K562 (cell line): ENCODE measurements around the gene TMEM114. TPM values are rescaled to one million over a fixed set of nuclear protein-coding genes. Genes with fewer than 3 reads are reported as not detected.
A peak's percentile ranks its signal among the peaks of the same experiment; 100 is the strongest.

Experiments used
- ASH1L ChIP-seq: fragments of 450-650 bp; IDR thresholded peaks from 2 replicates; pipeline ENCODE4 v1.6.1; 2018; ENCODE audit warnings: borderline replicate concordance, mild to moderate bottlenecking, low read depth; ENCODE audit not compliant: partially characterized antibody
- CHD2 ChIP-seq: IDR thresholded peaks from 2 replicates; pipeline ENCODE4 v1.6.1; 2011; ENCODE audit warnings: low read depth, low read length
- CXXC5 ChIP-seq: fragments of 250-450 bp; sonication (Bioruptor Pico); IDR thresholded peaks from 2 replicates; pipeline ENCODE4 v1.8.0; 2022; ENCODE audit warnings: inconsistent platforms, mild to moderate bottlenecking, moderate library complexity
- EP400 ChIP-seq: fragments of 450-650 bp; IDR thresholded peaks from 2 replicates; pipeline ENCODE4 v1.6.1; 2017; ENCODE audit warnings: antibody characterized with exemption, mild to moderate bottlenecking, moderate library complexity
- GTF2E2 ChIP-seq: fragments of 200-800 bp; sonication (Bioruptor generic); IDR thresholded peaks from 2 replicates; pipeline ENCODE4 v1.6.1; 2016; ENCODE audit warnings: missing genetic modification characterization, missing compliant biosample characterization
- HDAC1 ChIP-seq, 2 experiments: fragments of 450-650 bp; IDR thresholded peaks; 2 replicates each; pipeline ENCODE4 v1.6.1; 2016 to 2017; ENCODE audit warnings: inconsistent platforms in 1 of 2, mild to moderate bottlenecking in 1 of 2, moderate library complexity in 1 of 2
- KAT2B ChIP-seq: IDR thresholded peaks from one replicate; pipeline ENCODE4 v1.6.1; 2012; ENCODE audit warnings: low read depth, mild to moderate bottlenecking, control low read depth, inconsistent platforms, low read length, moderate library complexity
- MCM7 ChIP-seq, 2 experiments: fragments of 450-650 bp; IDR thresholded peaks; 2 replicates each; pipeline ENCODE4 v1.6.1; 2016 to 2018
- MXI1 ChIP-seq: IDR thresholded peaks from 2 replicates; pipeline ENCODE4 v1.6.1; 2011; ENCODE audit warnings: low read depth, mild to moderate bottlenecking, improper control_type of control experiment, low read length
- SMC3 ChIP-seq: conservative IDR thresholded peaks from 2 replicates; pipeline ENCODE4 v1.6.1; 2011; ENCODE audit warnings: low read depth, low read length, improper control_type of control experiment; ENCODE audit not compliant: insufficient read depth
- TCF3 ChIP-seq: sonication (generic); formaldehyde crosslinking; IDR thresholded peaks from 2 replicates; pipeline ENCODE4 v1.4.0; 2020; ENCODE audit warnings: mild to moderate bottlenecking, missing genetic modification reagents
- TCF7 ChIP-seq: sonication (generic); IDR thresholded peaks from 2 replicates; pipeline ENCODE4 v1.6.1; 2016; ENCODE audit warnings: antibody characterized with exemption, borderline replicate concordance
- THRAP3 ChIP-seq: fragments of 450-650 bp; IDR thresholded peaks from 2 replicates; pipeline ENCODE4 v1.6.1; 2016; ENCODE audit warnings: mild to moderate bottlenecking, inconsistent platforms, borderline replicate concordance
- ZNF146 ChIP-seq: IDR thresholded peaks from one replicate; pipeline ENCODE4 v1.6.1; 2018; ENCODE audit warnings: missing compliant biosample characterization; ENCODE audit not compliant: unreplicated experiment
- ZNF436 ChIP-seq: fragments of 250-450, 450-650 bp; sonication (Bioruptor Pico); formaldehyde crosslinking; IDR thresholded peaks from 2 replicates; pipeline ENCODE4 v1.7.0; 2020; ENCODE audit warnings: mild to moderate bottlenecking
- ZNF717 ChIP-seq: fragments of 250-450 bp; sonication (Bioruptor Pico); IDR thresholded peaks from 2 replicates; pipeline ENCODE4 v1.5.0; 2021
- polyA plus RNA-seq, 8 experiments: library from polyadenylated mRNA; depleted of rRNA in 4 of 8; stranded (reverse) in 5 of 8; unstranded in 3 of 8; fragments of >200 nt; fragmentation: Nextera tagmentation in 2 of 8; fragmentation: Illumina TruSeq in 1 of 8; extraction: Ambion mirVana in 2 of 8; extraction: Trizol in 1 of 8; gene quantifications; 2 replicates each; pipeline versions ENCODE4 v1.2.1 to v1.2.3, GENCODE V29; 2011 to 2014; ENCODE audit warnings: inconsistent platforms in 1 of 8, missing spikeins in 1 of 8
- total RNA-seq, 7 experiments: library from RNA; depleted of rRNA in 6 of 7; stranded (reverse); fragments of >200 nt in 6 of 7; fragmentation: Illumina TruSeq in 2 of 7; extraction: Trizol in 2 of 7; gene quantifications; 2 replicates each; pipeline versions ENCODE4 v1.2.1 to v1.2.3, GENCODE V29; 2011 to 2021; ENCODE audit warnings: low replicate concordance in 1 of 7
- TF ChIP-seq, protein P1 (sequence below): sonication (generic); formaldehyde crosslinking; IDR thresholded peaks from 2 replicates; pipeline ENCODE4 v1.4.0; 2020; ENCODE audit warnings: mild to moderate bottlenecking, missing genetic modification reagents
- TF ChIP-seq, protein P2 (sequence below): sonication (generic); formaldehyde crosslinking; IDR thresholded peaks from 2 replicates; pipeline ENCODE4 v1.8.0; 2023; ENCODE audit warnings: missing genetic modification reagents, mild to moderate bottlenecking, borderline replicate concordance

Gene TMEM114
- total and polyA plus RNA-seq, 9 of the 15 experiments (the other 6 are each of a cell fraction or from before 2014, with no cell fraction given) = not detected

DNA sequence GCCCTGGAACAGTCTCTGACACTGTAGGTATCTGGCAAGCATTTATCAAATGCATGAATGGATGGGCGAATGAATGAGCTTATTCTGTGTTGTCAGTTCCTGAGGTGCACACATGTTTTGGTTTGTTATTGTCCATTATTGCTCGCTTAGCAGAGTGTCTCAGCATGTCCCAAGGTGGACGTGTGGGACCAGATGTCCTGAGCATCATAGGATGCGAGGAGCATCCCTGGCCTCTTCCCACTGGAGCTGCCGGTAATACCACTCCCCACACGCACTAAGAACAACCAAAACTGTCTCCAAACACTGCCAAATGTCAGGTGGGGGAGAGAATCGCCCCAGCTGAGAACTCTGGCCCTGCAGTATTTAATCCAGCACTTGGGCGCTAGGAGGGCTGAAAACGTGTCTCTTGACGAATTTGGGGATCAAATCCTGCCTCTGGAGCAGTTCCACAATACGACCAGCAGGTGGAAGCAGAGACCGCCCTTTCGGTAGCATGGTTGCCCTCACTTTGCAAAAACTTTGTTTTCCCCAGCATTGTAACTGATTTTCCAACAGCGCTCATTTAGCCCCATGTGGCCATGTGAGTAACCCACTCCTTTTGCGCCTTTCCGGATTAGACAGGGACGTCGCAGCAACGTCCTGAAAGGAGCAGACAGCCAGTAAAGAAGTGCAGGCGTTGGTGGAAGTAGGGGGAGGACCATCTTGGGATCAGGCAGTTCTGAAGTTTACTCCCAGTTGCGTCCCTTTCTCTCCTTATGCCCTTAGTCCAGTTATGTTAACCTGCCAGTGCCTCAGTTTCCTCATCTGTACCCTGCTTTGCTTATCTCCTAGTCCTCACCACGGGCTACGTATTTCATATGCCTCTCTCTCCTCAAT is 22.7 kb downstream of the TMEM114 start (continued):
- TF ChIP-seq, protein P1, sequence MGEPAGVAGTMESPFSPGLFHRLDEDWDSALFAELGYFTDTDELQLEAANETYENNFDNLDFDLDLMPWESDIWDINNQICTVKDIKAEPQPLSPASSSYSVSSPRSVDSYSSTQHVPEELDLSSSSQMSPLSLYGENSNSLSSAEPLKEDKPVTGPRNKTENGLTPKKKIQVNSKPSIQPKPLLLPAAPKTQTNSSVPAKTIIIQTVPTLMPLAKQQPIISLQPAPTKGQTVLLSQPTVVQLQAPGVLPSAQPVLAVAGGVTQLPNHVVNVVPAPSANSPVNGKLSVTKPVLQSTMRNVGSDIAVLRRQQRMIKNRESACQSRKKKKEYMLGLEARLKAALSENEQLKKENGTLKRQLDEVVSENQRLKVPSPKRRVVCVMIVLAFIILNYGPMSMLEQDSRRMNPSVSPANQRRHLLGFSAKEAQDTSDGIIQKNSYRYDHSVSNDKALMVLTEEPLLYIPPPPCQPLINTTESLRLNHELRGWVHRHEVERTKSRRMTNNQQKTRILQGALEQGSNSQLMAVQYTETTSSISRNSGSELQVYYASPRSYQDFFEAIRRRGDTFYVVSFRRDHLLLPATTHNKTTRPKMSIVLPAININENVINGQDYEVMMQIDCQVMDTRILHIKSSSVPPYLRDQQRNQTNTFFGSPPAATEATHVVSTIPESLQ (CRISPR knock-in tag) = no peak
- TF ChIP-seq TCF7 (no peak), ZNF146 (CRISPR knock-in tag) (no peak), CXXC5 (CRISPR knock-in tag) (peak; percentile 57), EP400 (no peak), SMC3 (peak; percentile 93), MXI1 (no peak), GTF2E2 (tag) (no peak), CHD2 (no peak), TCF3 (CRISPR knock-in tag) (no peak), ZNF717 (CRISPR knock-in tag) (no peak), ASH1L (no peak), KAT2B (no peak), THRAP3 (no peak), ZNF436 (CRISPR knock-in tag) (no peak), HDAC1 (IDR thresholded peaks at IDR 0.05) (no peak; a peak in 1 of 4 replicates), MCM7 (IDR thresholded peaks at IDR 0.05) (no peak)
- TF ChIP-seq, protein P2, sequence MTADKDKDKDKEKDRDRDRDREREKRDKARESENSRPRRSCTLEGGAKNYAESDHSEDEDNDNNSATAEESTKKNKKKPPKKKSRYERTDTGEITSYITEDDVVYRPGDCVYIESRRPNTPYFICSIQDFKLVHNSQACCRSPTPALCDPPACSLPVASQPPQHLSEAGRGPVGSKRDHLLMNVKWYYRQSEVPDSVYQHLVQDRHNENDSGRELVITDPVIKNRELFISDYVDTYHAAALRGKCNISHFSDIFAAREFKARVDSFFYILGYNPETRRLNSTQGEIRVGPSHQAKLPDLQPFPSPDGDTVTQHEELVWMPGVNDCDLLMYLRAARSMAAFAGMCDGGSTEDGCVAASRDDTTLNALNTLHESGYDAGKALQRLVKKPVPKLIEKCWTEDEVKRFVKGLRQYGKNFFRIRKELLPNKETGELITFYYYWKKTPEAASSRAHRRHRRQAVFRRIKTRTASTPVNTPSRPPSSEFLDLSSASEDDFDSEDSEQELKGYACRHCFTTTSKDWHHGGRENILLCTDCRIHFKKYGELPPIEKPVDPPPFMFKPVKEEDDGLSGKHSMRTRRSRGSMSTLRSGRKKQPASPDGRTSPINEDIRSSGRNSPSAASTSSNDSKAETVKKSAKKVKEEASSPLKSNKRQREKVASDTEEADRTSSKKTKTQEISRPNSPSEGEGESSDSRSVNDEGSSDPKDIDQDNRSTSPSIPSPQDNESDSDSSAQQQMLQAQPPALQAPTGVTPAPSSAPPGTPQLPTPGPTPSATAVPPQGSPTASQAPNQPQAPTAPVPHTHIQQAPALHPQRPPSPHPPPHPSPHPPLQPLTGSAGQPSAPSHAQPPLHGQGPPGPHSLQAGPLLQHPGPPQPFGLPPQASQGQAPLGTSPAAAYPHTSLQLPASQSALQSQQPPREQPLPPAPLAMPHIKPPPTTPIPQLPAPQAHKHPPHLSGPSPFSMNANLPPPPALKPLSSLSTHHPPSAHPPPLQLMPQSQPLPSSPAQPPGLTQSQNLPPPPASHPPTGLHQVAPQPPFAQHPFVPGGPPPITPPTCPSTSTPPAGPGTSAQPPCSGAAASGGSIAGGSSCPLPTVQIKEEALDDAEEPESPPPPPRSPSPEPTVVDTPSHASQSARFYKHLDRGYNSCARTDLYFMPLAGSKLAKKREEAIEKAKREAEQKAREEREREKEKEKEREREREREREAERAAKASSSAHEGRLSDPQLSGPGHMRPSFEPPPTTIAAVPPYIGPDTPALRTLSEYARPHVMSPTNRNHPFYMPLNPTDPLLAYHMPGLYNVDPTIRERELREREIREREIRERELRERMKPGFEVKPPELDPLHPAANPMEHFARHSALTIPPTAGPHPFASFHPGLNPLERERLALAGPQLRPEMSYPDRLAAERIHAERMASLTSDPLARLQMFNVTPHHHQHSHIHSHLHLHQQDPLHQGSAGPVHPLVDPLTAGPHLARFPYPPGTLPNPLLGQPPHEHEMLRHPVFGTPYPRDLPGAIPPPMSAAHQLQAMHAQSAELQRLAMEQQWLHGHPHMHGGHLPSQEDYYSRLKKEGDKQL = no peak
